A549 (cell line): Measurements from ENCODE around the gene PTPRD. TPM values are rescaled to one million over a fixed set of nuclear protein-coding genes. Genes with fewer than 3 reads are reported as not detected.

Source experiments
- ATAC-seq, 2 experiments: fragments of 200-7000 bp in 1 of 2; fragments of >200 bp in 1 of 2; cut with Nextera tagmentation in 1 of 2; cut with Tn5 transposase in 1 of 2; 3 replicates each; pipeline versions ENCODE4 v1.8.0 to v1.9.1; 2018 to 2020; ENCODE audit warnings: mild to moderate bottlenecking in 1 of 2, moderate library complexity in 1 of 2
- CTCF ChIA-PET: fragments of 300-600 bp; sonication (Branson Sonifier 250); formaldehyde crosslinking; extraction: SDS; loops from one replicate; lab custom pipeline; 2021; ENCODE audit warnings: antibody characterized with exemption, inconsistent platforms; lab: Yijun Ruan, JAX
- POLR2A ChIA-PET: fragments of 350-600 bp; formaldehyde crosslinking; extraction: SDS; loops from one replicate; lab custom pipeline; 2021; ENCODE audit warnings: antibody characterized with exemption, inconsistent platforms; lab: Yijun Ruan, JAX
- DNase-seq, 2 experiments: peaks; one replicate each; pipeline versions ENCODE4 v3.0.0 to v3.0.0-alpha.2; 2011 to 2016; ENCODE audit warnings: low read depth in 1 of 2, low spot score in 1 of 2
- FAIRE-seq: peaks from 2 replicates; lab custom pipeline; 2011; peaks lifted over from hg19 to GRCh38; lab: Jason Lieb, UNC
- H3K27ac ChIP-seq, 2 experiments: fragments of >200 bp; sonication (Bioruptor Twin); formaldehyde crosslinking; 3 replicates each; pipeline ENCODE4 v1.5.1; 2016 to 2017
- H3K4me1 ChIP-seq: fragments of >200 bp; sonication (Bioruptor Twin); formaldehyde crosslinking; 3 replicates; pipeline ENCODE4 v1.6.1; 2016
- H3K4me2 ChIP-seq: fragments of >200 bp; sonication (Bioruptor Twin); formaldehyde crosslinking; 3 replicates; pipeline ENCODE4 v1.6.1; 2016
- H3K4me3 ChIP-seq: fragments of >200 bp; sonication (Bioruptor Twin); formaldehyde crosslinking; 3 replicates; pipeline ENCODE4 v1.5.1; 2016
- H3K9me3 ChIP-seq: fragments of >200 bp; sonication (Bioruptor Twin); formaldehyde crosslinking; 3 replicates; pipeline ENCODE4 v1.6.1; 2016
- ATOH8 ChIP-seq: fragments of 250-450 bp; sonication (Bioruptor Pico); IDR thresholded peaks from 2 replicates; pipeline ENCODE4 v1.5.0; 2020; ENCODE audit warnings: low read depth, mild to moderate bottlenecking, moderate library complexity
- CBX2 ChIP-seq: fragments of 200-600 bp; sonication (generic); IDR thresholded peaks from 2 replicates; pipeline ENCODE4 v1.6.1; 2016; ENCODE audit warnings: low read depth, mild to moderate bottlenecking, borderline replicate concordance
- CBX8 ChIP-seq: fragments of 200-600 bp; sonication (generic); IDR thresholded peaks from 2 replicates; pipeline ENCODE4 v1.6.1; 2016
- CEBPB ChIP-seq, 2 experiments: fragments of >200 bp in 1 of 2; sonication (Bioruptor Twin) in 1 of 2; formaldehyde crosslinking in 1 of 2; IDR thresholded peaks; 2 replicates each; pipeline ENCODE4 v1.6.1; 2012 to 2016
- CHD2 ChIP-seq: fragments of 150-350 bp; IDR thresholded peaks from 2 replicates; pipeline ENCODE4 v1.6.1; 2014; ENCODE audit warnings: low read length; ENCODE audit not compliant: partially characterized antibody
- CTCF ChIP-seq: fragments of >200 bp; sonication (Bioruptor Twin); formaldehyde crosslinking; IDR thresholded peaks from 3 replicates; pipeline ENCODE4 v1.5.1; 2016
- E2F6 ChIP-seq: IDR thresholded peaks from 2 replicates; pipeline ENCODE4 v1.6.1; 2012; ENCODE audit warnings: low read depth, borderline replicate concordance
- EHF ChIP-seq: fragments of 250-450 bp; sonication (Bioruptor Pico); IDR thresholded peaks from 2 replicates; pipeline ENCODE4 v1.5.0; 2020; ENCODE audit warnings: mild to moderate bottlenecking
- EHMT2 ChIP-seq: fragments of 200-600 bp; sonication (generic); IDR thresholded peaks from 2 replicates; pipeline ENCODE4 v1.6.1; 2016; ENCODE audit warnings: antibody characterized with exemption, low read depth, mild to moderate bottlenecking, moderate library complexity
- EP300 ChIP-seq, 2 experiments: fragments of >200 bp; sonication (Bioruptor Twin); formaldehyde crosslinking; IDR thresholded peaks; 2 replicates in 1 of 2; 3 replicates in 1 of 2; pipeline ENCODE4 v1.6.1; 2016 to 2017
- FOSB ChIP-seq: fragments of 250-450 bp; sonication (Bioruptor Pico); IDR thresholded peaks from 2 replicates; pipeline ENCODE4 v1.5.0; 2020; ENCODE audit warnings: mild to moderate bottlenecking, moderate library complexity
- FOXS1 ChIP-seq: fragments of 250-450 bp; sonication (Bioruptor Pico); IDR thresholded peaks from 2 replicates; pipeline ENCODE4 v1.5.0; 2020; ENCODE audit warnings: mild to moderate bottlenecking, moderate library complexity
- HES2 ChIP-seq: fragments of >200 bp; sonication (Bioruptor Twin); formaldehyde crosslinking; IDR thresholded peaks from 2 replicates; pipeline ENCODE4 v1.6.1; 2016
- HEYL ChIP-seq: fragments of 250-450 bp; sonication (Bioruptor Pico); IDR thresholded peaks from 2 replicates; pipeline ENCODE4 v1.8.0; 2021; ENCODE audit warnings: mild to moderate bottlenecking, moderate library complexity
- JUN ChIP-seq, 2 experiments: fragments of >200 bp; sonication (Bioruptor Twin); formaldehyde crosslinking; IDR thresholded peaks; 2 replicates in 1 of 2; 3 replicates in 1 of 2; pipeline ENCODE4 v1.6.1; 2016 to 2017
- KDM1A ChIP-seq: fragments of 200-600 bp; sonication (generic); IDR thresholded peaks from 2 replicates; pipeline ENCODE4 v1.6.1; 2016; ENCODE audit warnings: low read depth, mild to moderate bottlenecking
- KDM5A ChIP-seq: fragments of 200-600 bp; sonication (generic); IDR thresholded peaks from 2 replicates; pipeline ENCODE4 v1.6.1; 2016; ENCODE audit warnings: antibody characterized with exemption, mild to moderate bottlenecking
- MYC ChIP-seq: IDR thresholded peaks from 2 replicates; pipeline ENCODE4 v1.6.1; 2012; ENCODE audit warnings: mild to moderate bottlenecking, inconsistent platforms, low read length, improper control_type of control experiment, borderline replicate concordance
- NFE2L2 ChIP-seq: fragments of 150-350 bp; conservative IDR thresholded peaks from 2 replicates; pipeline ENCODE4 v1.6.1; 2014; ENCODE audit warnings: low read length
- NPAS2 ChIP-seq: fragments of 250-450 bp; sonication (Bioruptor Pico); IDR thresholded peaks from 2 replicates; pipeline ENCODE4 v1.8.0; 2022; ENCODE audit warnings: mild to moderate bottlenecking, moderate library complexity, borderline replicate concordance
- PHF8 ChIP-seq: fragments of 200-600 bp; sonication (generic); IDR thresholded peaks from 2 replicates; pipeline ENCODE4 v1.6.1; 2016; ENCODE audit warnings: low read depth, mild to moderate bottlenecking, antibody characterized with exemption, moderate library complexity, borderline replicate concordance
- RAD21 ChIP-seq, 2 experiments: fragments of >200 bp in 1 of 2; sonication (Bioruptor Twin) in 1 of 2; formaldehyde crosslinking in 1 of 2; IDR thresholded peaks in 1 of 2; conservative IDR thresholded peaks in 1 of 2; 2 replicates in 1 of 2; 3 replicates in 1 of 2; pipeline ENCODE4 v1.6.1; 2012 to 2018; ENCODE audit warnings: inconsistent platforms in 1 of 2
- RARB ChIP-seq: fragments of 250-450 bp; sonication (Bioruptor Pico); IDR thresholded peaks from 2 replicates; pipeline ENCODE4 v1.8.0; 2021; ENCODE audit warnings: mild to moderate bottlenecking, moderate library complexity
- RCOR1 ChIP-seq: fragments of 150-350 bp; IDR thresholded peaks from 2 replicates; pipeline ENCODE4 v1.6.1; 2014; ENCODE audit warnings: antibody characterized with exemption, low read length, low read depth
- REST ChIP-seq: fragments of 200-600 bp; sonication (generic); IDR thresholded peaks from 2 replicates; pipeline ENCODE4 v1.6.1; 2016; ENCODE audit warnings: antibody characterized with exemption, mild to moderate bottlenecking, moderate library complexity
- RFX5 ChIP-seq: fragments of 450-650 bp; IDR thresholded peaks from 2 replicates; pipeline ENCODE4 v1.7.1; 2014; ENCODE audit warnings: antibody characterized with exemption, mild to moderate bottlenecking, moderate library complexity
- SMC3 ChIP-seq: fragments of >200 bp; sonication (Bioruptor Twin); formaldehyde crosslinking; IDR thresholded peaks from 3 replicates; pipeline ENCODE4 v1.6.1; 2018; ENCODE audit warnings: inconsistent platforms
- TFCP2L1 ChIP-seq: fragments of 250-450 bp; sonication (Bioruptor Pico); IDR thresholded peaks from 2 replicates; pipeline ENCODE4 v1.5.0; 2021; ENCODE audit warnings: mild to moderate bottlenecking
- TP53 ChIP-seq: fragments of 250-450 bp; sonication (Bioruptor Pico); IDR thresholded peaks from 2 replicates; pipeline ENCODE4 v1.5.0; 2021; ENCODE audit warnings: mild to moderate bottlenecking, moderate library complexity
- ZNF302 ChIP-seq: fragments of 250-450 bp; sonication (Bioruptor Pico); IDR thresholded peaks from 2 replicates; pipeline ENCODE4 v1.9.0; 2021; ENCODE audit warnings: inconsistent platforms, mild to moderate bottlenecking, moderate library complexity
- ZSCAN20 ChIP-seq: fragments of 250-450 bp; sonication (Bioruptor Pico); IDR thresholded peaks from 2 replicates; pipeline ENCODE4 v1.8.0; 2022; ENCODE audit warnings: mild to moderate bottlenecking, moderate library complexity
- WGBS: methylation state at CpG from one replicate; pipeline ENCODE4 v1.1.6; 2017; ENCODE audit errors: missing lambda C conversion rate; 5-methylcytosine and 5-hydroxymethylcytosine counted together
- polyA plus RNA-seq, 4 experiments: library from polyadenylated mRNA; depleted of rRNA in 3 of 4; stranded (reverse); fragments of >200 nt; fragmentation: RNase III in 1 of 4; extraction: RNeasy Plus Mini Kit Qiagen cat#74134 plus additional on column Dnase treatment in 1 of 4; gene quantifications; 2 replicates in 3 of 4; 3 replicates in 1 of 4; pipeline ENCODE4 v1.2.3, GENCODE V29; 2011 to 2017

PTPRD gene
- polyA plus RNA-seq, 2 of the 4 experiments (the other 2 are of a cell fraction), result 0.39 to 1.3 TPM

GRCh38 chr9:8644571-8644970, 1968.2 kb downstream of the PTPRD start:
- H3K27ac ChIP-seq, result no peak overlapping the region
- no peak for FAIRE-seq
- no peak for TF ChIP-seq E2F6
- TF ChIP-seq TFCP2L1 (CRISPR knock-in tag), result no peak
- no peak for TF ChIP-seq NFE2L2
- no peak for TF ChIP-seq MYC
- TF ChIP-seq HEYL (CRISPR knock-in tag), result no peak
- no peak for TF ChIP-seq NPAS2 (CRISPR knock-in tag)
- no peak for TF ChIP-seq KDM5A
- TF ChIP-seq CBX8, result no peak
- no peak for TF ChIP-seq CHD2
- no peak for TF ChIP-seq RARB (CRISPR knock-in tag)
- no peak for TF ChIP-seq SMC3
- no peak for TF ChIP-seq PHF8
- no peak for TF ChIP-seq RFX5
- no peak for TF ChIP-seq EP300 (IDR thresholded peaks at IDR 0.05)
- no peak for TF ChIP-seq TP53
- TF ChIP-seq HES2, result no peak
- TF ChIP-seq FOXS1, result no peak
- no peak for TF ChIP-seq JUN (IDR thresholded peaks at IDR 0.05)
- POLR2A ChIA-PET, result no interaction called here
- ATAC-seq, result no peak
- CTCF ChIA-PET, result no interaction called here
- no peaks in the 10 kb centered on the region for H3K4me1 ChIP-seq
- no peaks in the 10 kb centered on the region for H3K9me3 ChIP-seq
- H3K4me2 ChIP-seq, result no peak overlapping the region
- DNase-seq, result no peak
- H3K4me3 ChIP-seq, result no peak overlapping the region
- 13% methylated on average over 6 of the region's 10 CpGs for WGBS

GRCh38 chr9:8643896-8644295, 1968.9 kb downstream of the PTPRD start:
- CTCF ChIA-PET, result no interaction called here
- no peaks in the 10 kb centered on the region for H3K4me1 ChIP-seq
- H3K9me3 ChIP-seq, result no peaks in the 10 kb centered on the region
- H3K4me3 ChIP-seq, result no peak overlapping the region
- 8% methylated on average over 4 of the region's 5 CpGs for WGBS
- no peak overlapping the region for H3K27ac ChIP-seq
- ATAC-seq (no peak), FAIRE-seq (no peak), DNase-seq (no peak)
- POLR2A ChIA-PET, result no interaction called here
- H3K4me2 ChIP-seq, result no peak overlapping the region
- TF ChIP-seq RAD21 (conservative IDR thresholded peaks at IDR 0.05 in 1 of 2, IDR thresholded peaks at IDR 0.05 in 1 of 2) (no peak), REST (no peak), SMC3 (no peak), KDM5A (no peak), RCOR1 (no peak), ZSCAN20 (no peak), CBX8 (no peak), EHMT2 (no peak), CBX2 (no peak), EHF (CRISPR knock-in tag) (no peak), CTCF (no peak), KDM1A (no peak), FOSB (CRISPR knock-in tag) (no peak), ZNF302 (CRISPR knock-in tag) (no peak), CEBPB (IDR thresholded peaks at IDR 0.05) (no peak), ATOH8 (no peak)
- TF ChIP-seq, all 56 proteins: peak for 0
